Activated naive CD8-positive, alpha-beta T cell (primary cell): ENCODE measurements around the gene SP5.
"Not testable (repeated sequence)": the region's sequence is repeated elsewhere in the genome, so short reads cannot be mapped to it uniquely, and the experiment has no call there.

Source experiments
- H3K27ac Mint-ChIP-seq: one replicate; pipeline ENCODE4 v1.8.0; 2021; ENCODE audit warnings: mixed read lengths
- H3K27me3 Mint-ChIP-seq: one replicate; pipeline ENCODE4 v1.8.0; 2021; ENCODE audit warnings: mixed read lengths
- H3K36me3 Mint-ChIP-seq: one replicate; pipeline ENCODE4 v1.8.0; 2021; ENCODE audit warnings: mixed read lengths
- H3K4me1 Mint-ChIP-seq: one replicate; pipeline ENCODE4 v1.8.0; 2021; ENCODE audit warnings: low read depth, mixed read lengths
- H3K4me3 Mint-ChIP-seq: one replicate; pipeline ENCODE4 v1.8.0; 2021; ENCODE audit warnings: mild to moderate bottlenecking, mixed read lengths
- H3K9me3 Mint-ChIP-seq: one replicate; pipeline ENCODE4 v1.8.0; 2021; ENCODE audit warnings: low read depth, mixed read lengths

SP5 gene

DNA sequence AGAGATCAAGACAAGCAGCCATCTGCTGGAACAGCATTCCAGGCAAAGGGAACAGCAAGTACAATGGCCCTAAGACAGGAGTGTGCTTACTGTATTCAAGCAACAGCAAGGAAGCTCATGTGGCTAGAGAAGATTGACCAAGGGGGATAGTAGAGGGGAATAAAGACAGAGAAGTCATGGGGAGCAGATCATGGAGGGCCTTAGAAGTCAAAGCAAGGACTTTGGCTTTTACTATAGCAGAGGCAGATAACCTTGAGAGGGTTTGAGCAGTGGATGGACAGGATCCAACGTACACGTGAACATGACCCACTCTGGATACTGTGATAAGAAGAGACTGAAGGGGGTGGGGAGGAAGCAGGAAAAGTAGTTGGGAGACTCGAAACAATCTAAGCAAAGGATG is 26.9 kb downstream of the SP5 start:
- no peak overlapping the region for H3K4me3 Mint-ChIP-seq
- peaks cover 3% of the 10 kb centered on the region for H3K36me3 Mint-ChIP-seq
- no peaks in the 10 kb centered on the region for H3K4me1 Mint-ChIP-seq
- H3K27ac Mint-ChIP-seq = no peak overlapping the region
- H3K9me3 Mint-ChIP-seq = no peaks in the 10 kb centered on the region
- peaks cover 17% of the 10 kb centered on the region for H3K27me3 Mint-ChIP-seq

DNA sequence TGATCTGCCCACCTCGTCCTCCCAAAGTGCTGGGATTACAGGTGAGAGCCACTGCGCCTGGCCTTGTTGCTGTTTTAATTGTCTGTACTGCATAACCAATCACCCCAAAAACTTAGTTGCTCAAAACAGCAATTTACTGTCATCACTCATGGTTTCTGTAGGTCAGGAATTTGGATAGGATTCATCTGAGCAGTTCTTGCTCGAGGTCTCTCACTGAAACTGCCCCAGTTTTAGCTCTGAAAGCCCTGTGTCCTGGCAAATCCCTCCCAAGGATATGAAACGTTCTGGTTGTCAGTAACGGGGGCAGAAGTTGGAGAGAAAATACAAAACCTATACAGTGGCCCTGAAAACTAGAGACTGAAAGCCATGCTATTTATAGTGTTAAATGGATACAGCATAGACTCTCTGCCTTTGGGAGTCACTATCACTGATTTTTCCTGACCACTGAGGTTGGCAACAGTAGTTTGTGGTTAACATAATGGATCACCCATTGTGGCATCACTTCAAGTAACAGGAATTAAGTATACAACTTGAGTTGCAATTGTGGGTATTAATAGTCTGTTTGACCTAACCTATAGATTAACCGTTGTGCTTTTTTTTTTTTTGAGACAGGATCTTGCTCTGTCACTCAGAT is 27.9 kb downstream of the SP5 start:
- Mint-ChIP-seq H3K4me3 (no peak overlapping the region), H3K27me3 (peaks cover 25% of the 10 kb centered on the region), H3K27ac (no peak overlapping the region), H3K4me1 (no peaks in the 10 kb centered on the region), H3K9me3 (no peaks in the 10 kb centered on the region), H3K36me3 (peaks cover 6% of the 10 kb centered on the region)

DNA sequence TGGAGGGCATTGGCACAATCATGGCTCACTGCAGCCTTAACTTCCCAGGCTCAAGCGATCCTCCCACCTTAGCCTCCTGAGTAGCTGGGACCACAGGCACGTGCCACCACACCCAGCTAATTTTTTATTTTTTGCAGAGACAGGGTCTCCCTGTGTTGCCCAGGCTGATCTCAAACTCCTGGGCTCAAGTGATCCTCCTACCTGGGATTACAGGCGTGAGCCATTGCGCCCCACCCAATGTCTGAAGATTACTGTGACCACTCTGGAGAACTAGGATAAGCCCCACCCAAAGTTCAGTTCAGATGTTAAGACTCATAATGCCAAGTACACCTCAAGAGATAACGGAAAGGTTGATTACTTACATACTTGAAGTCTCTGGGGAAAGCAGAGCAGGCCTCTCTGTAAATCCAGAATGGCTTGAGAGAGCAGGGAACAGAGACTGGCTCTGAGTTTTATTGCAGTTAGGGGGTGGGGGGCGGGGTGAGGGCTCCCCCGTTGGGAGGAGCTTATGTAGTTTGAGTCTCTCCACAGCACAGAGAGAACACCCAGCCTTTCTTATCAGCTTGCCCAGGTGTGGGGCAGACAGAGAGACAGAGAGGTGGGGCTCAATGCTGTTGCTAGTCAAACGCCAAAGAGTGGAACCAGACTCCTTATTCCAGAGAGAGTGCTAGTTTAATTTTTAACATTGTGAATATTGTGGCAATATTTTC is 28.5 kb downstream of the SP5 start:
- no peaks in the 10 kb centered on the region for H3K9me3 Mint-ChIP-seq
- H3K36me3 Mint-ChIP-seq = peaks cover 6% of the 10 kb centered on the region
- H3K27ac Mint-ChIP-seq = no peak overlapping the region
- H3K4me3 Mint-ChIP-seq = no peak overlapping the region
- H3K4me1 Mint-ChIP-seq = no peaks in the 10 kb centered on the region
- H3K27me3 Mint-ChIP-seq = peaks cover 26% of the 10 kb centered on the region

DNA sequence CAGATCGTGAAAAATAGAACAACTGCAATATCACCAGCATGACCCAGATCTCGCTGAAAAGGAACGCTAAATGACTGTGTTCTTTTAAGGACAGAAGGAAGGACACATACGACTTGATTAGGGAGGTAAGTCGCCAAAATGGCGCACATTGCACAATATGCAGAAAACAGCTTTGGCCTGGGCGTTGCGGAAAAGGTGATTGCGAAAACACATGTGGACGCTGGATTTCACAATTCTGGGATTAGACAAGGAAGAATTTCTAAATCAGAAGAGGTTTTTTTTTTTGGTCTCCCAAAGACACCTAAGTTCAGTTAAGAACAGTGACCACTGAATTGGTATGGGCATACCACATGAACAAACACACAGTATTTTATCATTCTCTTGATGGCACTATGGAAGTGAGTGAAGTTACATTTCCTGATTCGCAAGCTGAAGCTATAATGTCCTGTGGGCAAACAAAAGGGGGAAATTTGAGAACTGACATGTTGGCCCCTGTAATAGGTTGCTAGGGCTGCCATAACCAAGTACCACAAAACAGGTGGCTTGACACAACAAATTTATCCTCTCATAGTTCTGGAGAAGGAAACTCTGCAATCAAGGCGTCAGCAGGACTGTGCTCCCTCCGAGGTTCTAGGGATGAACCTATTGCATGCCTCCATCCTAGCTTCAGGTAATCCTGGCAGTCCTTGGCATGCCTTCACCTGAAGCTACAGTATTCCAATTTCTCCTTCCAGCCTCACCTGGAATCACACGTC is 29.3 kb downstream of the SP5 start:
- Mint-ChIP-seq H3K27me3 (peaks cover 27% of the 10 kb centered on the region), H3K4me1 (no peaks in the 10 kb centered on the region), H3K4me3 (no peak overlapping the region), H3K36me3 (peaks cover 6% of the 10 kb centered on the region), H3K9me3 (no peaks in the 10 kb centered on the region), H3K27ac (no peak overlapping the region)

DNA sequence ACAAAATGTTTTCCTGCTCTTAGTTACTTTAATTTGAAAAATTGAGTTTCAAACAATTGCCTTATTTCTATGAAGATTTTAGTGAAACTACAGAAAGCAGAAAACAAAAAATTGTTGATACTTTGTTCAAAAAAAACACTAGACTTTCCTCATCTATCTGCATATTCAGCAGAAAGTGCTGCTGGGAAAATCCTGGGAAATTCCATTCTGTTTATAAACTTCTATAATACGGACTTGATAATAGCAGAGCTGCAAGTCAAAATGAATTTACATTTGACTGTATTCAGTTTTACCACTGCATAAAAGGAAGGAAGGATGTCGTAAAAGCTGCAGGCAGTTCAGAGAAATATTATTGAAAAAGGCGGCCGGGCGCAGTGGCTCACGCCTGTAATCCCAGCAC is 30.2 kb downstream of the SP5 start:
- Mint-ChIP-seq H3K9me3 (no peaks in the 10 kb centered on the region), H3K27me3 (peaks cover 32% of the 10 kb centered on the region), H3K4me1 (no peaks in the 10 kb centered on the region), H3K4me3 (no peak overlapping the region), H3K27ac (no peak overlapping the region), H3K36me3 (peaks cover 9% of the 10 kb centered on the region)

DNA sequence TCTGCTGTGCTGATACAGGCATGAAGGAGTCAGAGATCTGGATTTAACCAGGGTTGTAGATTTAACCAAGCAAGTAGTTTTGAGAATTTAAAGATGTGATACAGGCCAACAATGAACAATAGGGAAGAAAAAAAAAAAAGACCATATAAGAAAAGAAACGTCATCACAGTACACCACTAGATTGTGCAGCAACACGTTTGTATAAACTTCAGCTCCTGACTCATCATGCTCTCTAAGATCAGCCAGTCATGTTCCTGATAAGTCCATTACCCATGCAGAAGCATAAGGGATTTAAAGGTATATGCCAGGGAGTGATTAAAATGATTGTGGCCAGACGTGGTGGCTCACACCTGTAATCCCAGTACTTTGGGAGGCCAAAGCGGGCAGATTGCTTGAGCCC is 32.8 kb downstream of the SP5 start:
- Mint-ChIP-seq H3K4me3 (no peak overlapping the region), H3K4me1 (no peaks in the 10 kb centered on the region), H3K27ac (no peak overlapping the region), H3K9me3 (no peaks in the 10 kb centered on the region), H3K27me3 (peaks cover 34% of the 10 kb centered on the region), H3K36me3 (peaks cover 9% of the 10 kb centered on the region)

DNA sequence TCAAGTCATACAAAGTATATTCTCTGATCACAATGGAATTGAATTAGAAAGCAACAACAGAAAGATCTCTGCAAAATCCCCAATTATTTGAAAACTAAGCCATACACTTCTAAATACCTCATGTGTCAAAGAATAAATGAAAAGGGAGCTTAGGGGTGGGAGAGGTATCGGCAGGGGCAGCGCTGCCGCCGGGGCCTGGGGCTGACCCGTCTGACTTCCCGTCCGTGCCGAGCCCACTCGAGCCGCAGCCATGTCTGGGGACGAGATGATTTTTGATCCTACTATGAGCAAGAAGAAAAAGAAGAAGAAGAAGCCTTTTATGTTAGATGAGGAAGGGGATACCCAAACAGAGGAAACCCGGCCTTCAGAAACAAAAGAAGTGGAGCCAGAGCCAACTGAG is 36.4 kb downstream of the SP5 start:
- not testable (repeated sequence) for H3K9me3 Mint-ChIP-seq, H3K36me3 Mint-ChIP-seq, H3K4me3 Mint-ChIP-seq, H3K27ac Mint-ChIP-seq, H3K4me1 Mint-ChIP-seq
- H3K27me3 Mint-ChIP-seq = peaks cover 26% of the 10 kb centered on the region

DNA sequence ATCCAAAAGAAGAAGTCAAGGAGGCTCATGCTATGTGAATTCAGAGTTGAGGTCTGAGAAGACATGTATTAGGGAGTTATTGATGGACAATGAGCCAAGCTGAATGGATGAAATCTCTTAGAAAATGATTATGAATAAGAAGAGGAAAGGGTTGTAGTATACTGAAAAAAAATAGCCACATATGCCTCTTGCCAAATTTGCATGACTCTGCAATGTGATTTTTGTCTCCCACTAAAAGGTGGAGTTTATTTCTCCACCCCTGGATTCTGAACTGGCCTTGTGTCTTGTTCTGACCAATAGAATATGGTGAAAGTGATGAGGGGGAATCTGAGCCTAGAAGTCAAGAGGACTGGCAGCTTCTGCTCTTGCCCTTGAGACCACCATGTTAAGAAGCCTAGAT is 46.4 kb downstream of the SP5 start:
- no peaks in the 10 kb centered on the region for H3K36me3 Mint-ChIP-seq
- H3K27me3 Mint-ChIP-seq = peaks cover 2% of the 10 kb centered on the region
- H3K4me1 Mint-ChIP-seq = peaks cover 3% of the 10 kb centered on the region
- no peaks in the 10 kb centered on the region for H3K9me3 Mint-ChIP-seq
- no peak overlapping the region for H3K4me3 Mint-ChIP-seq
- H3K27ac Mint-ChIP-seq = no peak overlapping the region

DNA sequence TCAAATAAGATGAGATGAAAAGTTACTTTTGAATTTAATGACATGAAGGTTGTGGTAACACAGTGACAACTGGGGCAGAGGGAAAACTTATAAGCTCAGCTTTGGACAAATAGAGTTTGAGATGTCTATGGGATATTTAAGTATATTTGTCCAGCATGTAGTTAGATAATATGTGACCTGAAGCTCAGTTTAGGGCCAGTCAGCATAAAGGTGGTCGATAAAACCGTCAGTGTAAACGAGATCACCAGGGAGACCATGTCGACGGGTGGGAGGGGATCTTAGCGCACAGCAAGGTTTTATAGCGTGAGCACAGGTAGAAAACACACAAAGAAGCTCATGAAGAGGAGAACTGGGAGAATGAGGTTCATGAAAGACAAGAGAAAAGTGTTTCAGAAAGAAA is 47.6 kb downstream of the SP5 start:
- Mint-ChIP-seq H3K27me3 (peaks cover 2% of the 10 kb centered on the region), H3K4me1 (peaks cover 7% of the 10 kb centered on the region), H3K27ac (no peak overlapping the region), H3K9me3 (no peaks in the 10 kb centered on the region), H3K4me3 (no peak overlapping the region), H3K36me3 (no peaks in the 10 kb centered on the region)

DNA sequence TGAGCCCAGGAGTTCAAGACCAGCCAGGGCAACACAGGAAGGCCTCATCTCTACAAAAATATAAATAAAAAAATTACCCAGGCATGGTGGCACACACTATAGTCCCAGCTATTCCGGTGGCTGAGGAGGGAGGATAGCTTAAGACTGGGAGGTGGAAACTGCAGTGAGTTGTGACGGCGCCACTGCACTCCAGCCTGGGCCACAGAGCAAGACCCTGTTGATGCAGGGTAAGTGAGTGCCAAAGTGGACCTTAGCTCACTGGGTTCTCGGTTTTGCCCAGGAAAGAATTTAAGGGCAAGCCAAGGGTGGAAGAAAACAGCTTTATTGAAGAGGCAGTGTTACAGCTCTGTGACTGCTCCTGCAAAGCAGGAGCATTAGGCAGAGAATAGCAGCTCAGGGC is 48.1 kb downstream of the SP5 start:
- no peaks in the 10 kb centered on the region for H3K9me3 Mint-ChIP-seq
- H3K36me3 Mint-ChIP-seq = no peaks in the 10 kb centered on the region
- H3K27me3 Mint-ChIP-seq = peaks cover 2% of the 10 kb centered on the region
- H3K4me3 Mint-ChIP-seq = no peak overlapping the region
- H3K27ac Mint-ChIP-seq = no peak overlapping the region
- H3K4me1 Mint-ChIP-seq = peaks cover 7% of the 10 kb centered on the region

DNA sequence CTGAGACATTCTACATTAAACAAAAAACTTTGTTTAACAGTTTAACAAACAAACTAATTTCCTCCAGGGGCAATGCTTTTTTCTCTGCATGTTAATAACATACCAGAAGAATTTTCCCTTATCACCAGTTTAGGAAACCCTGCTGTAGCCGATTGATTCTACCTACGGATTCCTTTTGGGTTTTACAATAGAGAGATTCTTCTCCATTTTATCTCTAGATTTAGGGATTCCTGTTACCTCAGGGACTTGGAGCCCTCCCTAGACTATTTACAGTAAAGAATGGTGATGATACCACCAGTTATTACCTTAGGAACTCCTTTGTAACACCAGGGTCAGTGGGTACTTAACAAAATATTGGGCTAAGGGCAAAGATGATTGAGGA is 49.7 kb downstream of the SP5 start:
- H3K9me3 Mint-ChIP-seq = no peaks in the 10 kb centered on the region
- peaks cover 8% of the 10 kb centered on the region for H3K4me1 Mint-ChIP-seq
- H3K36me3 Mint-ChIP-seq = no peaks in the 10 kb centered on the region
- H3K27me3 Mint-ChIP-seq = peaks cover 2% of the 10 kb centered on the region
- no peak overlapping the region for H3K27ac Mint-ChIP-seq
- no peak overlapping the region for H3K4me3 Mint-ChIP-seq

DNA sequence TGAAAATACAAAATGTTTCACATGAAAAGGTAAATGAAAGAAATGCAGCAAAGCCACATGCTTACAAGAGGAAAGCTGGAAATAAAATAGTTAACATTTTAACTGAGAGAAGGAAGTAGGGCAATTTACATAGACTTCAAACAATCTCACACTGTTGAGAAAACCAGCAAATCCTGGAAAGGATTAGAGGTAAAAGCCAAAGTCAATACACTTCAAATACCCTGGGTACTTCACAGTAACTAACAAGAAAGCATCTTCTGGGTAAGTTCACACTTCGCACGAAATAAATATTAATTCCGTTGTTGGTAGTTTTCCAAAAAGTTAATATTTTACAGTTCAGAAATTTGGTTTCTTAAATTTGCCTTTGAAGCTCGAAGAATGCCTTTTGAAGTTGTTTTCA is 51.6 kb downstream of the SP5 start:
- Mint-ChIP-seq H3K27me3 (peaks cover 6% of the 10 kb centered on the region), H3K4me3 (no peak overlapping the region), H3K36me3 (no peaks in the 10 kb centered on the region), H3K9me3 (no peaks in the 10 kb centered on the region), H3K4me1 (peaks cover 14% of the 10 kb centered on the region), H3K27ac (no peak overlapping the region)
